Nephron progenitor cell (in vitro differentiated cells): ENCODE results near the gene FXYD4.

Experiments used
- DNase-seq: peaks from one replicate; pipeline ENCODE4 v3.0.0; 2021
- H3K27ac Mint-ChIP-seq: 2 replicates; pipeline ENCODE4 v1.8.0; 2021; ENCODE audit warnings: mild to moderate bottlenecking, moderate library complexity, mixed read lengths
- H3K27me3 Mint-ChIP-seq: 2 replicates; pipeline ENCODE4 v1.8.0; 2021; ENCODE audit warnings: mild to moderate bottlenecking, low read depth, mixed read lengths; ENCODE audit not compliant: poor library complexity
- H3K36me3 Mint-ChIP-seq: 2 replicates; pipeline ENCODE4 v1.8.0; 2021; ENCODE audit warnings: low read depth, mixed read lengths
- H3K4me1 Mint-ChIP-seq: 2 replicates; pipeline ENCODE4 v1.8.0; 2021; ENCODE audit warnings: mixed read lengths
- H3K4me3 Mint-ChIP-seq: 2 replicates; pipeline ENCODE4 v1.8.0; 2021; ENCODE audit warnings: mild to moderate bottlenecking, moderate library complexity, mixed read lengths
- H3K9me3 Mint-ChIP-seq: 2 replicates; pipeline ENCODE4 v1.8.0; 2021; ENCODE audit warnings: mild to moderate bottlenecking, moderate library complexity, mixed read lengths
- TF ChIP-seq, protein P1 (sequence below): fragments of 200-600 bp; sonication (generic); IDR thresholded peaks from 2 replicates; pipeline ENCODE4 v1.5.0; 2021; ENCODE audit warnings: antibody characterized with exemption

FXYD4 gene

DNA sequence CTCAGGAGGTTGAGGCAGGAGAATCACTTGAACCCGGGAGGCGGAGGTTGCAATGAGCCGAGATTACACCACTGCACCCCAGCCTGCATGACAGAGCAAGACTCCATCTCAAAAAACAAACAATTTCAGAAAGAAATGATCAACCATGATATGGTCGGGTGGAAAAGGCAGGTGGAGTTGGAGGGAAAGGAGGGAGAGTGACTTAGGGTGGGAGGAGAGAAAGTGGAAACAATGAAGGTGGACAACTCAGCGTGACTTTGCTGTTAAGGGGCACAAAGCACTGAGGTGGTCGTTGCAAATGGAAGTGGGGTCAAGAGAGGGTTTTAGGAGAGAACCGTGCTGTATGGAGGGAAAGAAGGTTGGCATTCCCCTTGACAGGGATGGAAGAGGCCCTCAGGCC, 30.0 kb upstream of the FXYD4 start:
- H3K27ac Mint-ChIP-seq, result no peak overlapping the region
- H3K4me3 Mint-ChIP-seq, result no peak overlapping the region
- no peaks in the 10 kb centered on the region for H3K9me3 Mint-ChIP-seq
- H3K36me3 Mint-ChIP-seq, result no peaks in the 10 kb centered on the region
- no peak for DNase-seq
- TF ChIP-seq, protein P1, sequence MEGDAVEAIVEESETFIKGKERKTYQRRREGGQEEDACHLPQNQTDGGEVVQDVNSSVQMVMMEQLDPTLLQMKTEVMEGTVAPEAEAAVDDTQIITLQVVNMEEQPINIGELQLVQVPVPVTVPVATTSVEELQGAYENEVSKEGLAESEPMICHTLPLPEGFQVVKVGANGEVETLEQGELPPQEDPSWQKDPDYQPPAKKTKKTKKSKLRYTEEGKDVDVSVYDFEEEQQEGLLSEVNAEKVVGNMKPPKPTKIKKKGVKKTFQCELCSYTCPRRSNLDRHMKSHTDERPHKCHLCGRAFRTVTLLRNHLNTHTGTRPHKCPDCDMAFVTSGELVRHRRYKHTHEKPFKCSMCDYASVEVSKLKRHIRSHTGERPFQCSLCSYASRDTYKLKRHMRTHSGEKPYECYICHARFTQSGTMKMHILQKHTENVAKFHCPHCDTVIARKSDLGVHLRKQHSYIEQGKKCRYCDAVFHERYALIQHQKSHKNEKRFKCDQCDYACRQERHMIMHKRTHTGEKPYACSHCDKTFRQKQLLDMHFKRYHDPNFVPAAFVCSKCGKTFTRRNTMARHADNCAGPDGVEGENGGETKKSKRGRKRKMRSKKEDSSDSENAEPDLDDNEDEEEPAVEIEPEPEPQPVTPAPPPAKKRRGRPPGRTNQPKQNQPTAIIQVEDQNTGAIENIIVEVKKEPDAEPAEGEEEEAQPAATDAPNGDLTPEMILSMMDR, result no peak
- peaks cover 31% of the 10 kb centered on the region for H3K27me3 Mint-ChIP-seq
- H3K4me1 Mint-ChIP-seq, result peaks cover 35% of the 10 kb centered on the region

DNA sequence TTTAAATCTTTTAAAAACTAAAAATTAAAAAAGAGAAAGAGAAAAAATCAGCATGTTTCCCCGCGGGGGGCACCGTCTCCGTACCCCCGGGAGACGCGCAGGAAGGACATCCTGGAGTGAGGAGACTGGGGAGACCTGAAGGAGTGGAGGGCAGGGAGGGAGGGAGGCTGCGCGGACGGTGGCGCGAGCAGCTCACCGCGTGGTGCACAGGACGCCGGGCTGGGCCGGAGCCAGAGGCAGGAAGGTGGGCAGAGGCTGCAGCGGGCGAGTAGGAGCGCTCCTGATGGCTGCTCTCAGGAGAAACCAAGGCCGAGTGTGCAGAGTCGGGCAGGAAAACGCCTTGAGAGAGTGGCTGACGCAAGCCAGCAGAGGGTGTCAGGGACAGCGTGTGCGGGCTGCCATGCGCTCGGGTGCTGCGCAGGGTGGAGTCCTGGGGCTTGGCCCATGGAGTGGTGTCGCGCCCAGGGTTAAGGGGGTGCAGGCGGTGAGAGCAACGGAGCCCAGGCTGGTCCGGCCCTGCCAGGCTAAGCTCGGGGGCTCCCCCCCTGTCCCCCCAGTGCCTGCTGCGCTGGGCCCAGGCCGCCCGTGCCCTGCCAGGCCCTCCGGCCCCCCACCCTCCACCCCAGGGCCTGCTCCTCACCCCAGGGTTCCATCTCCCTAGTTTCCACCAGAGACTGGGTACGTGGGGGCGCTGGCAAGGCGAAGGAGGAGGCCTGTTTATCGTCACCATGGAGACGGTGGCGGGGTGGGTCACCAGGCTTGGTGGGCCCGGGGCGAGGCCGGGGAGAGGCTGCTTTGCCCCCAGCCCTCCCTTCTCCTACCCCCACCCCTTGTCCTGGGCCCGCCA, 28.9 kb upstream of the FXYD4 start:
- peaks cover 23% of the 10 kb centered on the region for H3K27me3 Mint-ChIP-seq
- TF ChIP-seq, protein P1, result no peak
- H3K4me3 Mint-ChIP-seq, result no peak overlapping the region
- no peaks in the 10 kb centered on the region for H3K9me3 Mint-ChIP-seq
- no peaks in the 10 kb centered on the region for H3K36me3 Mint-ChIP-seq
- no peak overlapping the region for H3K27ac Mint-ChIP-seq
- no peak for DNase-seq
- H3K4me1 Mint-ChIP-seq, result peaks cover 30% of the 10 kb centered on the region

DNA sequence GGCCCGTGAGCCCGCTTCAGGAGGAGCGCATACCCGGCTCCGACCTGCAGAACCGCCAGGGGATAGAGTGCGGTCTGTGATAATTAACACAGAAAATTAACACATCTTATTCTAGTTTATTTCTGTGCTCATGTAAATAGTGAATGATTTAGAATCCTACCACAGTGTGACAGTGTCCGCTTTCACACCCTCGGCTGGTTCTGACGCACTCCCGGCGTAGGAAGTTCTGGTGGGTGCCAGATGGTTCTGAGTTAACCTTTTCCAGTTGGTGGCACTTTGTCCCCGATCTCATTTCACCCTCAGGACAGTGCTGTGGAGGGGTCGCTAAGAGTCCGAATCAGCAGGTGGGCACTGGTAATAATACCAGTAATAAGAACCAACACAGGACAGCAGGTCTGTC, 28.3 kb upstream of the FXYD4 start:
- Mint-ChIP-seq H3K36me3 (no peaks in the 10 kb centered on the region), H3K27me3 (peaks cover 22% of the 10 kb centered on the region), H3K9me3 (no peaks in the 10 kb centered on the region), H3K4me3 (no peak overlapping the region), H3K27ac (no peak overlapping the region), H3K4me1 (peaks cover 29% of the 10 kb centered on the region)
- TF ChIP-seq, protein P1, result no peak
- DNase-seq, result no peak

DNA sequence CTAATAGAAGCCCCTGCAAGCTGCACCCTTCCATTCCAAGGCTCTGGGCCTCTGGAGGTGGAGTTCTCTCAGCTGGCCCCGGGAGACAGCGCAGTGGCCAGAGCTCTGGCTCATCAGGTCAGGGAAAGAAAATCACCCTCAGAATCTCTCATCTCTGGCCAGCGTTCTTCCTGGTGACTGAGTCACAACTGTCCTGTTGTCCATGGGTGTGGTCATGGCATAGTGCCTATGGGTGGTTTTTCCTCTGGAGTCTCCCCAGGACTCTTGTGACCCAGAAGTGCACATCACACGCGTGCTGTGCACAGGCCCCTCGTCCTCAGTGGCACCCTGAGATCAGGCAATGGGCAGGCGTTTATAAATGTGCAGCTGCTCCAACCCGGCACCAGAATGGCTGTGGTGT, 27.4 kb upstream of the FXYD4 start:
- H3K9me3 Mint-ChIP-seq, result no peaks in the 10 kb centered on the region
- TF ChIP-seq, protein P1, result no peak
- no peak overlapping the region for H3K27ac Mint-ChIP-seq

DNA sequence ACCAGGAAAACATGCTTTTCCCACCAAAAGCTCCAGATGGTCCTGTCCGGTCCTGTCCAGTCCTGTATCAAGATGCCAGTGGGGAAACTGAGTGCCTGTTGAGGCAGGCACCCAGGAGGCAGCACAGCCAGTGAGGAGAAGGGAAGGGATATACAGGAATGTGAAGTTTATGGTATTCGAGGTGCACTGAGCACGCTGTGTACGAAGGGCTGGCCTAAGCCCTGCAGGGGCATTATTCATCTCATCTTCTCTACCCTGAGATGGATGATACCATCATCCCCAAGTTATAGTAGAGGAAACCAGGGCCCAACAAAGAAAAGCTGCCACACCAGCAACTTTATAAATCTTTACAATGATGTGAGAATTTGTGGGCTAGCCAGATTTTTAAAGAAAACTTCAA, 23.4 kb upstream of the FXYD4 start:
- TF ChIP-seq, protein P1, result no peak
- H3K9me3 Mint-ChIP-seq, result no peaks in the 10 kb centered on the region
- DNase-seq, result no peak
- peaks cover 20% of the 10 kb centered on the region for H3K4me1 Mint-ChIP-seq
- H3K36me3 Mint-ChIP-seq, result no peaks in the 10 kb centered on the region
- H3K27me3 Mint-ChIP-seq, result peaks cover 6% of the 10 kb centered on the region
- H3K27ac Mint-ChIP-seq, result no peak overlapping the region
- no peak overlapping the region for H3K4me3 Mint-ChIP-seq

More for the DNA sequence above, 27.4 kb upstream of the FXYD4 start:
- peaks cover 31% of the 10 kb centered on the region for H3K4me1 Mint-ChIP-seq
- no peaks in the 10 kb centered on the region for H3K36me3 Mint-ChIP-seq
- peaks cover 16% of the 10 kb centered on the region for H3K27me3 Mint-ChIP-seq
- DNase-seq, result no peak
- no peak overlapping the region for H3K4me3 Mint-ChIP-seq
